Stomach smooth muscle (tissue), 2 donors: Measurements from ENCODE around the gene SOX8.

Source experiments
- H3K27ac ChIP-seq: one replicate; pipeline ENCODE4 v1.7.0; 2013; ENCODE audit warnings: mild to moderate bottlenecking, low read length, inconsistent platforms
- H3K27me3 ChIP-seq, 2 donors: one replicate each; pipeline ENCODE4 v1.7.0; 2013; ENCODE audit warnings: low read length in 2 of 2; ENCODE audit not compliant: insufficient read depth in 2 of 2, control insufficient read depth in 1 of 2
- H3K36me3 ChIP-seq, 2 donors: one replicate each; pipeline ENCODE4 v1.7.0; 2013; ENCODE audit warnings: low read length in 2 of 2; ENCODE audit not compliant: control insufficient read depth in 2 of 2, insufficient read depth in 2 of 2
- H3K4me1 ChIP-seq: one replicate; pipeline ENCODE4 v1.7.0; 2013; ENCODE audit warnings: low read length; ENCODE audit not compliant: control insufficient read depth, insufficient read depth
- H3K4me3 ChIP-seq, 2 donors: one replicate each; pipeline ENCODE4 v1.7.0; 2013; ENCODE audit warnings: low read length in 2 of 2
- H3K9ac ChIP-seq, 2 donors: one replicate each; pipeline ENCODE4 v1.7.0; 2013; ENCODE audit warnings: low read length in 2 of 2, mild to moderate bottlenecking in 1 of 2
- H3K9me3 ChIP-seq, 2 donors: one replicate each; pipeline ENCODE4 v1.7.0; 2013; ENCODE audit warnings: low read length in 2 of 2; ENCODE audit not compliant: control insufficient read depth in 2 of 2
- donor health status: healthy.
- donor health status: Pancreatic carcinoma.

Gene SOX8

DNA sequence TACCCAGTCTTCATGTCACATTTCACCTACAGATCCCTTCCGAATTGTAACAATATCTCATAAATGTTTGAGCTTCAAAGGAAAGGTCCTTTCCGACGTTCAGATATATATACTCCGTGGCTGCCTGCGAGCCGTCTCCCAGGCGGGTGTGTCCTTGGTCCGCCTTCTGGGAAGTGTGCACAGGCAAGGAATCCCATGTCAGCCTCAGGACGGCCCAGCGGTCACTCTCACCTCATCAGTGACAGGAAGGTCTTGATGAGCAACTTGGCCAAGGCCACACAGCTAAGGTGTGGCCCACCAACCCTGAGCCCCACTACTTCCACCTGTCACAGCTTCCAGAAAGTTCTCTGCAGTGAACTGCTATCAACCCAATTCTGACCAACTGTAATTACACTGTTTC lies 15.1 kb upstream of the SOX8 start:
- Histone ChIP-seq H3K36me3 (peaks cover 0 to 10% of the 10 kb centered on the region in 2 donors), H3K9me3 (no peaks in the 10 kb centered on the region), H3K27me3 (no peaks in the 10 kb centered on the region), H3K4me3 (no peak overlapping the region), H3K9ac (no peak overlapping the region), H3K4me1 (peaks cover 18% of the 10 kb centered on the region), H3K27ac (no peak overlapping the region)

DNA sequence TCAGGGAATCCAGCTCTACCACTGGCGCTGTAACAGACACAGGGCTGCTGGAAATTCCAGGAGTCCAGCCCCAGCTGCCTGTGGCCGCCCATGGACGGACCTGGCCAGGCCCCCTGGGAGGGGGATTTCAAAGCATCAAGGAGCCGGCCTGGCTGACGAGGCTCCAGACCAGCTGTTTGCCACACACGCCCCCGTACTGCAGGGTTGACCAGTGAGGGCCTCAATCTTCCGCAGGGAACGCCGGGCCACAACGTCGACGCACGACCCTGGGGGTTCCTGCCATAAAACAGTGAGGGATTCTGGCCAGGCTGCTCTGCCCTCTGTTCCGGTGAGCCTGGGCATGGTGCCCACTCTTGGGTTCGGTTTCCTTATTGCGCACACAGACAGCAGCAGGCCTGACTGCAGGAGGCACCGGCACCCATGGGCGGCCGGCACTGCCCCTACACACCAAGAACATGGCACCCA lies 14.5 kb upstream of the SOX8 start:
- H3K27me3 ChIP-seq, result no peaks in the 10 kb centered on the region
- peaks cover 19% of the 10 kb centered on the region for H3K4me1 ChIP-seq
- H3K9ac ChIP-seq, result no peak overlapping the region
- peaks cover 0 to 10% of the 10 kb centered on the region in 2 donors for H3K36me3 ChIP-seq
- no peak overlapping the region for H3K4me3 ChIP-seq
- H3K9me3 ChIP-seq, result no peaks in the 10 kb centered on the region
- H3K27ac ChIP-seq, result no peak overlapping the region

GRCh38 chr16:967546-968295 lies 13.8 kb upstream of the SOX8 start:
- Histone ChIP-seq H3K27me3 (no peaks in the 10 kb centered on the region), H3K9ac (no peak overlapping the region), H3K36me3 (peaks cover 0 to 10% of the 10 kb centered on the region in 2 donors), H3K4me1 (peaks cover 19% of the 10 kb centered on the region), H3K4me3 (no peak overlapping the region), H3K9me3 (no peaks in the 10 kb centered on the region), H3K27ac (no peak overlapping the region)

DNA sequence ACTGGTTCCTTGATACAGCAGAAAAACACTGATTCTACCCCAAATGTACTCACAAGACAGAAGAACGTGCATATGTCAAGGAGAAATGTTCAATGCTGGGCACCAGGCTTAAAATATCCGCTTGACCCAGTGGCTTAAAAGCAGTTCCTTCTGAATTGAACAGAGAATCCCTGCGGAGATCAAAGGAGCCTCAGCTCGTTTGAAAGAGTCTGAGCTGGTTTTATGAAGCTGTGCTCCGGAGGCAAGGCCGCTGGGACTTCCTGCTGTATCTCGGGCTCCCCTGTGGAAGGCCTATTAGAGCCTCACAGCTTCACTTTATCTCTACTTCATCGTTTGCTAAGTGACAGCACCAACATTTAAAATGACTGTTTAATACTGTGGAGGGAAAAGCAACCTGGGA lies 12.9 kb upstream of the SOX8 start:
- H3K9me3 ChIP-seq, result no peaks in the 10 kb centered on the region
- H3K4me1 ChIP-seq, result peaks cover 19% of the 10 kb centered on the region
- no peaks in the 10 kb centered on the region for H3K27me3 ChIP-seq
- H3K27ac ChIP-seq, result no peak overlapping the region
- peaks cover 0 to 10% of the 10 kb centered on the region in 2 donors for H3K36me3 ChIP-seq
- H3K4me3 ChIP-seq, result no peak overlapping the region
- no peak overlapping the region for H3K9ac ChIP-seq

DNA sequence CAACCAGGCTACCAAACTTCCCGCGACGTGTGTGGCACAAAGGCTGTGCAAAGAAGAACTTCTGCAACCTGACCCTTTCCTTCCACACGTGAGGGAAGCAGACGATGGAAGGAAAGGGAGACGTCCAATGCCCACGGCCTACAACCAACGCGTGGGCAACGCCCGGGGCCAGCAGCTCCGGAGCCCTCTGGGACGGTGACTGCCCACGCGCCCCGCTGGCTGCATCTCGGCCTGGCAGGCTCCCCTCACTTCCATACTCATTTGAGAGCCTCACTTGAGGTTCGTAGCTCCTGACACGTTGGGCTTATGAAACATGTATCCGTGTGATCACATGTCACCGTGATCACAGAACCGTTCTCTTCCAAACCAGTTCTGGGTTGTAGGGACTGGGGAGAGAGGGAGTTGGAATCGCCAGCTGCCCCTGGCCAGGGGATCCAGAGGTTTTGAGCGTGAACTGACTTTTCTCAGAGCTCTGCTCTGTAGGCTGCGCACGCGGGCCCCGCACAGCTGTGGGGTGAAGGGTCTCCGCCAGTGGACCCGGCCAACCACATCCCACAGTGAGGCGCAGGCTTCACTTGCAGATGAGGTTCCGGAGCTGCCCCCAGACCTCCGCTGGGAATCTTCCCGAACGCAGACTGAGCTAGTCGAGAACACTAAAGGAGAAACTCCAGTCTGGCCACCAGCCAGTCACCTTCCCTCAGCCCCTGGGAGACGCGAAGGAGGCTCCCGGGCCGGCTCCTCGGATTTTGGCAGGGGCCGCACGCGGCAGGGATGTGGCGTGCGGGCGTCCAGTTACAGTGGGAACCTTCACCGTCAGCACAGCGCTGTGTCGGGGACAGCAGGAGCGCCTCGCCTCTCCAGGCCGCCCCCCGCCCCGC lies 11.8 kb upstream of the SOX8 start:
- Histone ChIP-seq H3K9ac (peak overlapping the region; percentile 64 to 69), H3K4me1 (peaks cover 19% of the 10 kb centered on the region), H3K27ac (peak overlapping the region; percentile 64)

GRCh38 chr16:970386-970765 lies 11.2 kb upstream of the SOX8 start:
- Histone ChIP-seq H3K36me3 (peaks cover 0 to 10% of the 10 kb centered on the region in 2 donors), H3K27me3 (no peaks in the 10 kb centered on the region), H3K9ac (peak overlapping the region; percentile 64 to 69), H3K9me3 (no peaks in the 10 kb centered on the region), H3K27ac (peak overlapping the region; percentile 64), H3K4me1 (peaks cover 19% of the 10 kb centered on the region), H3K4me3 (peak overlapping the region; percentile 72 to 82)

More for the DNA sequence above, 11.8 kb upstream of the SOX8 start:
- Histone ChIP-seq H3K36me3 (peaks cover 0 to 10% of the 10 kb centered on the region in 2 donors), H3K4me3 (peak overlapping the region; percentile 72 to 82), H3K27me3 (no peaks in the 10 kb centered on the region), H3K9me3 (no peaks in the 10 kb centered on the region)

- Histone ChIP-seq H3K9me3 (no peaks in the 10 kb centered on the region), H3K4me1 (peaks cover 19% of the 10 kb centered on the region), H3K9ac (peak within 1 kb of the TSS; percentile 64 to 69), H3K27ac (peak within 1 kb of the TSS; percentile 64), H3K4me3 (peak within 1 kb of the TSS; percentile 72 to 82), H3K36me3 (peaks cover 0 to 7% of the 10 kb centered on the region in 2 donors), H3K27me3 (no peaks in the 10 kb centered on the region)
Measured at GRCh38 chr16:970766-971581, 10.6 kb upstream of the SOX8 start, which contains the start of gene LMF1. TSS of gene LMF1 (minus strand) at chr16:970984. CDS start at chr16:970980, 4 bp downstream.

- no peak overlapping the region for H3K9ac ChIP-seq
- peaks cover 23% of the 10 kb centered on the region for H3K4me1 ChIP-seq
- H3K36me3 ChIP-seq, result peaks cover 0 to 5% of the 10 kb centered on the region in 2 donors
- H3K27me3 ChIP-seq, result no peaks in the 10 kb centered on the region
- peak overlapping the region; percentile 40 to 66 for H3K4me3 ChIP-seq
- no peak overlapping the region for H3K27ac ChIP-seq
- no peaks in the 10 kb centered on the region for H3K9me3 ChIP-seq
Measured at GRCh38 chr16:971582-971905, 10.0 kb upstream of the SOX8 start.

DNA sequence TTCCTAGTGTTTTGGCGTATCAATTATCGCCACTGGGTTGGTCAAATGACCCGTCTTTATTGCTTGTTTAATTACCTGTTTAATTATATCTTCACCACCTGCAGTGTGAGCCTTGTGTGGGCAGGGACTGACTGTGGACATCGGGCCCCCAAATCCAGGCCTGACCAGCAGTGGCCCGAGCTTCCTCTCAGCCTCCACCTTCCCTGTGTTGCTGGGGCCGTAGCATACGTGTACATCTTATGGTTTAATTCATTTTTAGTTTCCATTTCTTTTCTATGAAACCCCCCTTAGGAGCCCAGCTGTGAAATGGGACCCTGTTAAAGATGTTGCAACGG lies 9.6 kb upstream of the SOX8 start:
- no peaks in the 10 kb centered on the region for H3K9me3 ChIP-seq
- H3K27me3 ChIP-seq, result no peaks in the 10 kb centered on the region
- H3K36me3 ChIP-seq, result peaks cover 0 to 5% of the 10 kb centered on the region in 2 donors
- no peak overlapping the region for H3K9ac ChIP-seq
- no peak overlapping the region for H3K27ac ChIP-seq
- H3K4me3 ChIP-seq, result no peak overlapping the region
- H3K4me1 ChIP-seq, result peaks cover 27% of the 10 kb centered on the region

GRCh38 chr16:972316-973002 lies 9.1 kb upstream of the SOX8 start:
- Histone ChIP-seq H3K36me3 (peaks cover 0 to 5% of the 10 kb centered on the region in 2 donors), H3K4me1 (peaks cover 32% of the 10 kb centered on the region), H3K4me3 (no peak overlapping the region), H3K9ac (no peak overlapping the region), H3K27me3 (no peaks in the 10 kb centered on the region), H3K27ac (no peak overlapping the region), H3K9me3 (no peaks in the 10 kb centered on the region)
